Cardiac fibroblast (primary cell): ENCODE measurements around the gene SH3D21.

ENCODE experiments used
- DNase-seq, 2 donors: peaks; one replicate each; pipeline versions ENCODE4 v3.0.0 to v3.0.0-alpha.2; 2010; ENCODE audit warnings: low read depth in 2 of 2
- H3K4me3 ChIP-seq, 2 donors: replicated peaks in 1 of 2; 1 replicate in 1 of 2; 2 replicates in 1 of 2; pipeline ENCODE4 v1.5.1; 2011; ENCODE audit warnings: low read depth in 2 of 2, low read length in 2 of 2, mild to moderate bottlenecking in 2 of 2, moderate library complexity in 1 of 2
- CTCF ChIP-seq: IDR thresholded peaks from one replicate; pipeline ENCODE4 v1.5.1; 2011; ENCODE audit warnings: low read depth, mild to moderate bottlenecking, low read length, inconsistent platforms

Gene SH3D21

GRCh38 chr1:36354486-36354885, 48.3 kb downstream of the SH3D21 start:
- no peak overlapping the region for H3K4me3 ChIP-seq
- no peak for DNase-seq
- no peak for TF ChIP-seq CTCF

- no peak for TF ChIP-seq CTCF
- no peak for DNase-seq
- no peak overlapping the region for H3K4me3 ChIP-seq
Observed at GRCh38 chr1:36355811-36356210, 49.6 kb downstream of the SH3D21 start.

- DNase-seq = no peak
- no peak overlapping the region for H3K4me3 ChIP-seq
- no peak for TF ChIP-seq CTCF
Observed at GRCh38 chr1:36358514-36359084, 52.4 kb downstream of the SH3D21 start.

- no peak for TF ChIP-seq CTCF
- DNase-seq = no peak
- no peak overlapping the region for H3K4me3 ChIP-seq
Observed at GRCh38 chr1:36359383-36359782, 53.2 kb downstream of the SH3D21 start.

- H3K4me3 ChIP-seq = no peak overlapping the region
- DNase-seq = peak in 1 of 2 donors; percentile 48
- TF ChIP-seq CTCF = no peak
Observed at GRCh38 chr1:36359911-36360550, 53.9 kb downstream of the SH3D21 start.

GRCh38 chr1:36365381-36365780, 59.2 kb downstream of the SH3D21 start:
- TF ChIP-seq CTCF = no peak
- no peak overlapping the region for H3K4me3 ChIP-seq
- DNase-seq = peak; percentile 74 to 76
